ENCODE measurements around the gene AGPS. TPM values are rescaled to one million over a fixed set of nuclear protein-coding genes. Genes with fewer than 3 reads are reported as not detected.

The AGPS gene
- total RNA-seq, 1 experiment from 2014 or later, result 60.9 TPM

GRCh38 chr2:177391822-177392372, 676 bp upstream of the AGPS start:
- no peak overlapping the region for H3T11ph ChIP-seq (ENCODE audit: low read length)
- no peak overlapping the region for H3K23ac ChIP-seq (ENCODE audit: insufficient read length, low read depth, low read length)
- no peak overlapping the region for H2AFZ ChIP-seq (ENCODE audit: low read length)
- Mint-ChIP-seq H3K9me3 (no peaks in the 10 kb centered on the region), H3K36me3 (ENCODE audit: insufficient read depth in 1 of 3, low read depth in 3 of 3) (peaks cover 0 to under 1% (median 0%) of the 10 kb centered on the region in 3 experiments; a peak in 1 of 7 replicates), H3K27me3 (ENCODE audit: low read depth) (no peaks in the 10 kb centered on the region), H3K27ac (peak overlapping the region in 1 of 3 experiments; percentile 4; a peak in 2 of 7 replicates), H3K4me3 (peak overlapping the region; percentile 90 to 95), H3K4me1 (peaks cover 25 to 35% of the 10 kb centered on the region in 2 experiments)
- no peak overlapping the region for H2BK120ac ChIP-seq (ENCODE audit: low read depth, low read length, poor library complexity, severe bottlenecking)
- H3K56ac ChIP-seq (ENCODE audit: insufficient read length, low read depth, low read length), result no peak overlapping the region
- H3K9ac ChIP-seq (ENCODE audit: extremely low read depth, insufficient read length, low read length), result peak overlapping the region; percentile 62
- H2BK15ac ChIP-seq (ENCODE audit: low read depth, low read length), result no peak overlapping the region
- no peaks in the 10 kb centered on the region for H3K79me1 ChIP-seq (ENCODE audit: insufficient read depth, low read depth, low read length, poor library complexity, severe bottlenecking)
- no peaks in the 10 kb centered on the region for H3K4me1 ChIP-seq (ENCODE audit: insufficient read depth, low read length)
- TF ChIP-seq CTCF (conservative IDR thresholded peaks at IDR 0.05), result no peak
- no peak overlapping the region for H3K4ac ChIP-seq (ENCODE audit: low read depth, low read length)
- H3K18ac ChIP-seq (ENCODE audit: insufficient read length, low read depth, low read length), result no peak overlapping the region
- no peak overlapping the region for H2BK20ac ChIP-seq (ENCODE audit: low read depth, low read length, poor library complexity, severe bottlenecking)
- peak overlapping the region; percentile 96; the same call in 1 of the 2 replicates for H3K14ac ChIP-seq (ENCODE audit: insufficient read depth, low read length)
- H2BK12ac ChIP-seq (ENCODE audit: insufficient read length, low read depth, low read length), result no peak overlapping the region
- H3K79me2 ChIP-seq (ENCODE audit: insufficient read depth, low read length), result peaks cover 8% of the 10 kb centered on the region; the same call in 1 of the 2 replicates
- no peak for DNase-seq
- no peak overlapping the region for H2BK5ac ChIP-seq (ENCODE audit: insufficient read length, low read length)
- H3K9me3 ChIP-seq (ENCODE audit: control insufficient read depth, low read depth, low read length), result no peaks in the 10 kb centered on the region
- H2AK5ac ChIP-seq (ENCODE audit: insufficient read length, low read length), result no peak overlapping the region
- H4K5ac ChIP-seq (ENCODE audit: insufficient read length, low read depth, low read length), result no peak overlapping the region
- H3K23me2 ChIP-seq (ENCODE audit: insufficient read length, low read depth, low read length, poor library complexity, severe bottlenecking), result peaks cover 11% of the 10 kb centered on the region
- peak overlapping the region; percentile 73 for H3K4me2 ChIP-seq (ENCODE audit: insufficient read depth, insufficient read length, low read length)
- no peak overlapping the region for H4K8ac ChIP-seq (replicated peaks; ENCODE audit: insufficient read length, low read depth, low read length)
- H3K27me3 ChIP-seq (ENCODE audit: insufficient read depth, low read length), result no peaks in the 10 kb centered on the region
- H4K20me1 ChIP-seq (ENCODE audit: control insufficient read depth, insufficient read depth, insufficient read length), result no peaks in the 10 kb centered on the region
- H4K91ac ChIP-seq (ENCODE audit: insufficient read length, low read depth, low read length), result no peak overlapping the region
- WGBS (ENCODE audit: extremely low coverage, insufficient read length, low lambda C conversion rate), result no CpG with 5 or more reads among the region's 4 CpGs
- H3K27ac ChIP-seq (ENCODE audit: insufficient read length, low read depth, low read length), result no peak overlapping the region
